WERI-Rb-1 (cell line): ENCODE results near the gene DICER1.

ENCODE experiments used
- DNase-seq: peaks from one replicate; pipeline ENCODE4 v3.0.0-alpha.2; 2020
- H3K27ac ChIP-seq: fragments of 250-450 bp; sonication (Bioruptor Pico); 2 replicates; pipeline ENCODE4 v1.5.1; 2020; ENCODE audit warnings: mild to moderate bottlenecking, moderate library complexity
- H3K27me3 ChIP-seq: fragments of 250-450 bp; sonication (Bioruptor Pico); 2 replicates; pipeline ENCODE4 v1.5.1; 2021; ENCODE audit warnings: mild to moderate bottlenecking, low read depth, moderate library complexity; ENCODE audit not compliant: insufficient read depth, severe bottlenecking
- H3K36me3 ChIP-seq: fragments of 250-450 bp; sonication (Bioruptor Pico); 2 replicates; pipeline ENCODE4 v1.5.1; 2020; ENCODE audit warnings: mild to moderate bottlenecking, moderate library complexity
- H3K4me3 ChIP-seq: 2 replicates; pipeline ENCODE4 v1.5.1; 2011; ENCODE audit warnings: low read depth, mild to moderate bottlenecking, control low read depth, low read length
- H3K9me3 ChIP-seq: fragments of 250-450 bp; sonication (Bioruptor Pico); 2 replicates; pipeline ENCODE4 v1.5.1; 2021; ENCODE audit warnings: mild to moderate bottlenecking, moderate library complexity; ENCODE audit not compliant: severe bottlenecking
- TF ChIP-seq, protein P1 (sequence below): IDR thresholded peaks from 2 replicates; pipeline ENCODE4 v1.5.1; 2011; ENCODE audit warnings: low read depth, mild to moderate bottlenecking, control low read depth, inconsistent platforms, low read length

The DICER1 gene

DNA sequence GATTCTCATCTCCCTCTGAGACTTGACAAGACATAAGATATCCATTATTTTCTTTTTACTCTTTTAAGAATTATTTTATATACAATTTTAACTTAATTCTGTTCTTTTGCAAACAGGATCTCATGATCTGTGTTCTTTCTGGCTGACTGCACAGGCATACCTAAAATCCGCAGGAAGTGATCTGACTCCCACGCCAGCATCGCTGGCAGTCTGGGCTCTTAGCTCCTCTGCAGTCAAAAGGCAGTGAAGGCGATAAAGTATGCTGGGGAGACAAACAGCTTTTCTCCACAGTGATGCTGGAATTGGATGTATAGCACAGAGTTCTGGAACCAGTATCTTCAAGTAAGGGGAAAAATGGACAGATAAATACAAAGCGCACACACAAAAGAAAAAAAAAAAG lies 52.4 kb downstream of the DICER1 start:
- Histone ChIP-seq H3K27ac (no peak overlapping the region), H3K27me3 (no peaks in the 10 kb centered on the region), H3K9me3 (no peaks in the 10 kb centered on the region), H3K36me3 (peaks cover 82% of the 10 kb centered on the region), H3K4me3 (no peak overlapping the region)
- TF ChIP-seq, protein P1, sequence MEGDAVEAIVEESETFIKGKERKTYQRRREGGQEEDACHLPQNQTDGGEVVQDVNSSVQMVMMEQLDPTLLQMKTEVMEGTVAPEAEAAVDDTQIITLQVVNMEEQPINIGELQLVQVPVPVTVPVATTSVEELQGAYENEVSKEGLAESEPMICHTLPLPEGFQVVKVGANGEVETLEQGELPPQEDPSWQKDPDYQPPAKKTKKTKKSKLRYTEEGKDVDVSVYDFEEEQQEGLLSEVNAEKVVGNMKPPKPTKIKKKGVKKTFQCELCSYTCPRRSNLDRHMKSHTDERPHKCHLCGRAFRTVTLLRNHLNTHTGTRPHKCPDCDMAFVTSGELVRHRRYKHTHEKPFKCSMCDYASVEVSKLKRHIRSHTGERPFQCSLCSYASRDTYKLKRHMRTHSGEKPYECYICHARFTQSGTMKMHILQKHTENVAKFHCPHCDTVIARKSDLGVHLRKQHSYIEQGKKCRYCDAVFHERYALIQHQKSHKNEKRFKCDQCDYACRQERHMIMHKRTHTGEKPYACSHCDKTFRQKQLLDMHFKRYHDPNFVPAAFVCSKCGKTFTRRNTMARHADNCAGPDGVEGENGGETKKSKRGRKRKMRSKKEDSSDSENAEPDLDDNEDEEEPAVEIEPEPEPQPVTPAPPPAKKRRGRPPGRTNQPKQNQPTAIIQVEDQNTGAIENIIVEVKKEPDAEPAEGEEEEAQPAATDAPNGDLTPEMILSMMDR, result no peak
- DNase-seq, result no peak

DNA sequence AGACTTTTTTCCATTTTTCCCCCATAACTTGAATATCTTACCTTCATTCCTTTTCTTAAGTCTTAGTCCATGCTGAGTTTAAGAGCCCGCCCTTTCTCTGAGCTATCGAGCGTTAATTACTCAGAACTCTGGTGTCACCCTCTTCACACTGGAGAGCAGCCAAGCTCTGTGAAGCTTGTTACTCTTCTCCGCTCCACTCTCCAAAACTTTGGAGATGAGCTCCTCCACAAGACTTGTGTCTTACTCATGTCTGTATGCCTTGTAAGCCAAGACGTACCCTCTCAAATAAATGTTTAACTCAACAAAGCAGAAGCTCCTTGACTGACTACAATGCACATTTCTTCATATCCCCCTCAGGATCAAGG lies 54.7 kb downstream of the DICER1 start:
- H3K9me3 ChIP-seq, result no peaks in the 10 kb centered on the region
- H3K27ac ChIP-seq, result peak overlapping the region; percentile 42
- H3K4me3 ChIP-seq, result no peak overlapping the region
- no peak for DNase-seq
- peaks cover 78% of the 10 kb centered on the region for H3K36me3 ChIP-seq
- no peaks in the 10 kb centered on the region for H3K27me3 ChIP-seq
- TF ChIP-seq, protein P1, result no peak

DNA sequence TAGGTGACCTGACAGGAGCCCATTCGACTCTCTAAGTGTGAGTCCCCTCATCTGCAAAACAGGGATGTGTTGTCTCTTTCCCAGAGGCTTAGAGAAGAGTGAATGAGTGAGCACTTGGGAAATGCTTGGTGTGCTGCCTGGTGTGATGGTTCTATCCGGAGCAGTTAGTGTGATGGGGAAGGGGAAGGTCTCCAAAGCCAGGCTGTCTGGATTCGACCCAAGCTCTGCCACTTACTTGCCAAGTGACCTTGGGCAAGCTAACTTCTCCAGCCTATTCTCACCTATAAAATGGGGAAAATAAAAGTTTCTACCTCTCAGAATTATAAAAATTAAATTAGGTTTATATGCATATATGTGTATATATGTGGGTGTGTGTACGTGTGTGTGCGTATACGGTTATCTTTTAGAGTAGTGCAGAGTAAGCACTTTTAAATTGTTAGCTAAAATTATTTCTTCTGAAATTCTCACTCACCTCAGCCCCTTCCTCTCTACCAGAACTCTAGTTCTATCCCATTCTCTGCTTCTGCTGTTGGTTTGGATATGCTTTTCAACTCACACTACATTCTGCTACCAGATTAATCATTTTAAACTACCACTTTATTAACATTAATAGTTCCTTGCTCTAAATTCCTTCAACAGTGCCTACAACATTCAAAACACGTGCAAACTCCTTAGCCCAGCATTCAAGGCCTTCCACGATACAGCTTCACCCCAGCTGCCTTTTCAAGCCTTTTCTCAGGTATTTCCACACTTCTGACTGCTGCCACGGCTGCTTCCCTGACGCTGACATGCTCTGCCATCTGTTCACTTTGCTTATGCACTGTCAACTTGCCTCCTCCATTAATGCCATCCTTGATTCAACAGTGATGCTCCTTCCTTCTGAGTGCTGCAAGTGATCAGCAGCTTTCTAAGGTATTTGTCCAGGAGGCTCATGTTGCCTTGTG lies 55.3 kb downstream of the DICER1 start:
- peak overlapping the region; percentile 42 for H3K27ac ChIP-seq
- no peaks in the 10 kb centered on the region for H3K27me3 ChIP-seq
- peaks cover 71% of the 10 kb centered on the region for H3K36me3 ChIP-seq
- no peaks in the 10 kb centered on the region for H3K9me3 ChIP-seq
- TF ChIP-seq, protein P1, result no peak
- no peak overlapping the region for H3K4me3 ChIP-seq
- peak; percentile 57 for DNase-seq

DNA sequence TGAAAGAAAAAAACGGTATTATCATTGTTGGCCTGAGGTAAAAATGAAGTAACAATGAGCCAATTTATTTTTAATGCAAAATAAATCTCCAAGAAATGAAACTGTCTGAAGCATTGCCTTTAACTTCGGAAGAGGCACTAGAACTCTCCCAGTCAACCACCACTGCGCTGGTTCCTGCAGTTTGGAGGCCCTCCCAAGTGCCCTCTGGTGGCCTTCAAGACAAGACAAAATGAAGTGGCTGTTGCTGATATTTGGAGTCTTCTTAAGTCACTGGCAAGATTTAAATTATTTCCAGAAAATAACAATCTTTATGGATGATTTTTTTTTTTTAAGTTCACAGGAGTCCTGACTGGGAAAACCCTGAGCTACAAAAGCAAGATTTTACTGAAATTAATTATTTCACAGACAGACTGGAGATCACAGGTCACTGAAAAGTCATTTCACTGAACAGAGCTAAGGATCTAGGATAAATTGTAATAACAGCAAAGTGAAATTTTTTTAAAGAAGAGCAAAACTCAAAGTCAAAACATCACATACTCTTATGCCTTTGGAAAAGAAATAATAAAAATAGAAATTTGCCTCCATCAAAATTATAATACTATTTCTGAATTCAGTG lies 58.2 kb downstream of the DICER1 start:
- no peaks in the 10 kb centered on the region for H3K27me3 ChIP-seq
- DNase-seq, result peak; percentile 60
- TF ChIP-seq, protein P1, result peak; percentile 70
- H3K4me3 ChIP-seq, result no peak overlapping the region
- no peak overlapping the region for H3K27ac ChIP-seq
- peaks cover 78% of the 10 kb centered on the region for H3K36me3 ChIP-seq
- H3K9me3 ChIP-seq, result no peaks in the 10 kb centered on the region

DNA sequence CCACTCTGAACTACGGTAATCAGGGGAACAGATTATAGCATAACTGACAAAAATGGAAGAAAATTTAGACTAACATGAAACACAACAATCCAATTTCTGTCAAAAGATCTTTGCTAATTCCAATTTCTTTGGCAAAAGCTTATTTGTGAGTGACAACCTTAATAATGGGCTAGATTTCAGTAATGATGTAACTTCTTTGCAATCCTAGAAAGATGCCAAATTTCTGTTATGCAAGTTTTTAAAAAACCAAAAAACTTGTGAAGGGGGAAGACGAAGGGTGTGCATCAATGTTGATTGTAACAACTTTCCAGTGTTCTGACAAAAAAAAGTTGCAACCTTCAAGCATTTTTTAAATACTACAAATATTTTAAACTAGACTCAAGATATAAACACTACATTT lies 59.9 kb downstream of the DICER1 start:
- Histone ChIP-seq H3K4me3 (no peak overlapping the region), H3K27ac (no peak overlapping the region), H3K27me3 (no peaks in the 10 kb centered on the region), H3K36me3 (peaks cover 80% of the 10 kb centered on the region), H3K9me3 (no peaks in the 10 kb centered on the region)
- no peak for DNase-seq
- TF ChIP-seq, protein P1, result no peak
